H9 (cell line): ENCODE measurements around the gene MYO7A. TPM values are rescaled to one million over a fixed set of nuclear protein-coding genes. Genes with fewer than 3 reads are reported as not detected.
A peak's percentile ranks its signal among the peaks of the same experiment; 100 is the strongest.

Source experiments
- DNase-seq: peaks from one replicate; pipeline ENCODE4 v3.0.0-alpha.2; 2017
- H2AFZ ChIP-seq: one replicate; pipeline ENCODE4 v1.6.1; 2013; ENCODE audit warnings: mild to moderate bottlenecking, low read length, control low read depth, moderate library complexity
- H2AK5ac ChIP-seq: 2 replicates; pipeline ENCODE4 v1.6.1; 2013; ENCODE audit warnings: low read length, control low read depth, mixed read lengths; ENCODE audit not compliant: insufficient read length
- H2BK120ac ChIP-seq: one replicate; pipeline ENCODE4 v1.6.1; 2013; ENCODE audit warnings: low read depth, mild to moderate bottlenecking, low read length, control low read depth, inconsistent platforms; ENCODE audit not compliant: poor library complexity, severe bottlenecking
- H2BK12ac ChIP-seq: 2 replicates; pipeline ENCODE4 v1.6.1; 2013; ENCODE audit warnings: low read length, control low read depth, mixed read lengths, low read depth; ENCODE audit not compliant: insufficient read length
- H2BK15ac ChIP-seq: 2 replicates; pipeline ENCODE4 v1.6.1; 2013; ENCODE audit warnings: low read depth, low read length, control low read depth
- H2BK20ac ChIP-seq: one replicate; pipeline ENCODE4 v1.6.1; 2013; ENCODE audit warnings: low read depth, mild to moderate bottlenecking, low read length, control low read depth, inconsistent platforms; ENCODE audit not compliant: poor library complexity, severe bottlenecking
- H2BK5ac ChIP-seq: 2 replicates; pipeline ENCODE4 v1.6.1; 2013; ENCODE audit warnings: low read length, control low read depth, mixed read lengths; ENCODE audit not compliant: insufficient read length
- H3K14ac ChIP-seq: 2 replicates; pipeline ENCODE4 v1.6.1; 2013; ENCODE audit warnings: low read length, control low read depth; ENCODE audit not compliant: insufficient read depth
- H3K18ac ChIP-seq: 2 replicates; pipeline ENCODE4 v1.6.1; 2013; ENCODE audit warnings: low read depth, mild to moderate bottlenecking, mixed read lengths, low read length, control low read depth; ENCODE audit not compliant: insufficient read length
- H3K23ac ChIP-seq: 2 replicates; pipeline ENCODE4 v1.6.1; 2013; ENCODE audit warnings: low read length, control low read depth, mixed read lengths, low read depth; ENCODE audit not compliant: insufficient read length
- H3K23me2 ChIP-seq: 2 replicates; pipeline ENCODE4 v1.6.1; 2013; ENCODE audit warnings: low read depth, mild to moderate bottlenecking, mixed read lengths, low read length, control low read depth; ENCODE audit not compliant: insufficient read length, poor library complexity, severe bottlenecking
- H3K27ac ChIP-seq: 2 replicates; pipeline ENCODE4 v1.5.1; 2013; ENCODE audit warnings: low read length, control low read depth, mixed read lengths, low read depth; ENCODE audit not compliant: insufficient read length
- H3K27me3 ChIP-seq: 2 replicates; pipeline ENCODE4 v1.6.1; 2013; ENCODE audit warnings: low read length, control low read depth, inconsistent platforms; ENCODE audit not compliant: insufficient read depth
- H3K4ac ChIP-seq: 2 replicates; pipeline ENCODE4 v1.6.1; 2013; ENCODE audit warnings: low read depth, mild to moderate bottlenecking, control low read depth, inconsistent platforms, low read length, moderate library complexity
- H3K4me1 ChIP-seq: 2 replicates; pipeline ENCODE4 v1.6.1; 2013; ENCODE audit warnings: low read length, control low read depth, inconsistent platforms; ENCODE audit not compliant: insufficient read depth
- H3K4me2 ChIP-seq: 2 replicates; pipeline ENCODE4 v1.6.1; 2013; ENCODE audit warnings: low read length, control low read depth, mixed read lengths; ENCODE audit not compliant: insufficient read length, insufficient read depth
- H3K56ac ChIP-seq: 2 replicates; pipeline ENCODE4 v1.6.1; 2013; ENCODE audit warnings: low read depth, mild to moderate bottlenecking, mixed read lengths, low read length, control low read depth; ENCODE audit not compliant: insufficient read length
- H3K79me1 ChIP-seq: 2 replicates; pipeline ENCODE4 v1.6.1; 2013; ENCODE audit warnings: low read depth, mild to moderate bottlenecking, moderate library complexity, low read length, control low read depth, inconsistent platforms; ENCODE audit not compliant: insufficient read depth, poor library complexity, severe bottlenecking
- H3K79me2 ChIP-seq: 2 replicates; pipeline ENCODE4 v1.6.1; 2013; ENCODE audit warnings: low read length, control low read depth, inconsistent platforms; ENCODE audit not compliant: insufficient read depth
- H3K9ac ChIP-seq: 2 replicates; pipeline ENCODE4 v1.6.1; 2013; ENCODE audit warnings: low read length, control low read depth, mixed read lengths; ENCODE audit not compliant: insufficient read length; ENCODE audit errors: extremely low read depth
- H3K9me3 ChIP-seq: one replicate; pipeline ENCODE4 v1.6.1; 2013; ENCODE audit warnings: low read depth, low read length, inconsistent platforms; ENCODE audit not compliant: control insufficient read depth
- H3T11ph ChIP-seq: one replicate; pipeline ENCODE4 v1.6.1; 2013; ENCODE audit warnings: mild to moderate bottlenecking, low read length, control low read depth, inconsistent platforms
- H4K20me1 ChIP-seq: one replicate; pipeline ENCODE4 v1.6.1; 2013; ENCODE audit not compliant: control insufficient read depth, insufficient read length, insufficient read depth
- H4K5ac ChIP-seq: 2 replicates; pipeline ENCODE4 v1.6.1; 2013; ENCODE audit warnings: low read depth, mild to moderate bottlenecking, mixed read lengths, low read length, control low read depth; ENCODE audit not compliant: insufficient read length
- H4K8ac ChIP-seq: replicated peaks from 2 replicates; pipeline ENCODE4 v1.6.1; 2013; ENCODE audit warnings: low read length, control low read depth, mixed read lengths, low read depth; ENCODE audit not compliant: insufficient read length
- H4K91ac ChIP-seq: 2 replicates; pipeline ENCODE4 v1.6.1; 2013; ENCODE audit warnings: low read depth, mild to moderate bottlenecking, moderate library complexity, mixed read lengths, low read length, control low read depth; ENCODE audit not compliant: insufficient read length
- H3K27ac Mint-ChIP-seq, 3 experiments: 2 replicates in 2 of 3; 3 replicates in 1 of 3; pipeline ENCODE4 v1.8.0; 2020 to 2021; ENCODE audit warnings: mixed read lengths in 3 of 3, mild to moderate bottlenecking in 1 of 3, moderate library complexity in 1 of 3
- H3K27me3 Mint-ChIP-seq: 2 replicates; pipeline ENCODE4 v1.8.0; 2021; ENCODE audit warnings: low read depth, mild to moderate bottlenecking, moderate library complexity, mixed read lengths
- H3K36me3 Mint-ChIP-seq, 3 experiments: 2 replicates in 2 of 3; 3 replicates in 1 of 3; pipeline ENCODE4 v1.8.0; 2020 to 2021; ENCODE audit warnings: low read depth in 3 of 3, mixed read lengths in 3 of 3; ENCODE audit not compliant: insufficient read depth in 1 of 3
- H3K4me1 Mint-ChIP-seq, 2 experiments: 2 replicates each; pipeline ENCODE4 v1.8.0; 2020; ENCODE audit warnings: mixed read lengths in 2 of 2
- H3K4me3 Mint-ChIP-seq, 2 experiments: 2 replicates in 1 of 2; 3 replicates in 1 of 2; pipeline ENCODE4 v1.8.0; 2020 to 2021; ENCODE audit warnings: mild to moderate bottlenecking in 2 of 2, mixed read lengths in 2 of 2, moderate library complexity in 1 of 2
- H3K9me3 Mint-ChIP-seq, 2 experiments: 2 replicates in 1 of 2; 3 replicates in 1 of 2; pipeline ENCODE4 v1.8.0; 2020; ENCODE audit warnings: mild to moderate bottlenecking in 2 of 2, mixed read lengths in 2 of 2, moderate library complexity in 1 of 2
- CTCF ChIP-seq: fragments of 200-600 bp; sonication (generic); conservative IDR thresholded peaks from 3 replicates; pipeline ENCODE4 v1.8.0; 2021; ENCODE audit warnings: antibody characterized with exemption, mild to moderate bottlenecking
- WGBS: extraction: QIAGEN DNeasy Blood & Tissue Kit; methylation state at CpG from one replicate; pipeline ENCODE4 v1.1.7; 2013; ENCODE audit warnings: missing lambda C conversion rate, low lambda C conversion rate, mixed read lengths; ENCODE audit not compliant: insufficient read length; ENCODE audit errors: extremely low coverage; 5-methylcytosine and 5-hydroxymethylcytosine counted together
- total RNA-seq: library from RNA; stranded (reverse); gene quantifications from 2 replicates; pipeline ENCODE4 v1.2.1, GENCODE V29; 2021

Gene MYO7A
- total RNA-seq, 1 experiment from 2014 or later, result 1.6 TPM

GRCh38 chr11:77100166-77101042, 27.6 kb upstream of the MYO7A start:
- Histone ChIP-seq H2BK20ac (no peak overlapping the region), H2BK5ac (no peak overlapping the region), H4K5ac (no peak overlapping the region), H2BK120ac (no peak overlapping the region), H3K4ac (no peak overlapping the region), H4K8ac (no peak overlapping the region), H2AK5ac (no peak overlapping the region), H4K20me1 (no peaks in the 10 kb centered on the region), H3K79me2 (no peaks in the 10 kb centered on the region), H3K18ac (no peak overlapping the region), H3K4me2 (no peak overlapping the region), H3K56ac (no peak overlapping the region), H4K91ac (no peak overlapping the region), H2AFZ (no peak overlapping the region), H3K27me3 (no peaks in the 10 kb centered on the region), H3K9ac (no peak overlapping the region), H3K9me3 (no peaks in the 10 kb centered on the region), H3K14ac (no peak overlapping the region), H3K27ac (no peak overlapping the region), H2BK15ac (no peak overlapping the region), H3K23me2 (no peaks in the 10 kb centered on the region), H2BK12ac (no peak overlapping the region), H3T11ph (no peak overlapping the region), H3K23ac (no peak overlapping the region), H3K4me1 (no peaks in the 10 kb centered on the region), H3K79me1 (no peaks in the 10 kb centered on the region)
- Mint-ChIP-seq H3K27ac (peak overlapping the region in 2 of 3 experiments; percentile 69 to 84; a peak in 2 of 7 replicates), H3K4me1 (peaks cover 0 to 7% of the 10 kb centered on the region in 2 experiments; a peak in 2 of 4 replicates), H3K27me3 (peaks cover 2% of the 10 kb centered on the region; the same call in 1 of the 2 replicates), H3K9me3 (peaks cover 4 to 8% of the 10 kb centered on the region in 2 experiments; a peak in 4 of 5 replicates), H3K4me3 (no peak overlapping the region; a peak in 1 of 5 replicates), H3K36me3 (peaks cover 8 to 15% (median 10%) of the 10 kb centered on the region in 3 experiments; a peak in 6 of 7 replicates)
- DNase-seq, result no peak
- WGBS, result no CpG with 5 or more reads among the region's 14 CpGs
- no peak for TF ChIP-seq CTCF
